T-helper 2 cell treated with Interferon-gamma antibody and Interleukin-4, amounts not matched to agents 5 μg/mL and 100 μg/mL, for 36 hours (primary cell): ENCODE data around the gene MIEF2.
"Not testable (repeated sequence)": the region's sequence is repeated elsewhere in the genome, so short reads cannot be mapped to it uniquely, and the experiment has no call there.

Experiments
- DNase-seq: peaks from one replicate; pipeline ENCODE4 v3.0.0; 2021; ENCODE audit warnings: low spot score
- H3K27ac Mint-ChIP-seq: one replicate; pipeline ENCODE4 v1.8.0; 2021; ENCODE audit warnings: mild to moderate bottlenecking, mixed read lengths
- H3K27me3 Mint-ChIP-seq: one replicate; pipeline ENCODE4 v1.8.0; 2021; ENCODE audit warnings: low read depth, mixed read lengths
- H3K36me3 Mint-ChIP-seq: one replicate; pipeline ENCODE4 v1.8.0; 2021; ENCODE audit warnings: low read depth, mixed read lengths
- H3K4me1 Mint-ChIP-seq: one replicate; pipeline ENCODE4 v1.8.0; 2021; ENCODE audit warnings: low read depth, mixed read lengths
- H3K4me3 Mint-ChIP-seq: one replicate; pipeline ENCODE4 v1.8.0; 2022; ENCODE audit warnings: mild to moderate bottlenecking, moderate library complexity, mixed read lengths
- H3K9me3 Mint-ChIP-seq: one replicate; pipeline ENCODE4 v1.8.0; 2021; ENCODE audit warnings: mixed read lengths

Gene MIEF2, protein sequence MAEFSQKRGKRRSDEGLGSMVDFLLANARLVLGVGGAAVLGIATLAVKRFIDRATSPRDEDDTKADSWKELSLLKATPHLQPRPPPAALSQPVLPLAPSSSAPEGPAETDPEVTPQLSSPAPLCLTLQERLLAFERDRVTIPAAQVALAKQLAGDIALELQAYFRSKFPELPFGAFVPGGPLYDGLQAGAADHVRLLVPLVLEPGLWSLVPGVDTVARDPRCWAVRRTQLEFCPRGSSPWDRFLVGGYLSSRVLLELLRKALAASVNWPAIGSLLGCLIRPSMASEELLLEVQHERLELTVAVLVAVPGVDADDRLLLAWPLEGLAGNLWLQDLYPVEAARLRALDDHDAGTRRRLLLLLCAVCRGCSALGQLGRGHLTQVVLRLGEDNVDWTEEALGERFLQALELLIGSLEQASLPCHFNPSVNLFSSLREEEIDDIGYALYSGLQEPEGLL

DNA sequence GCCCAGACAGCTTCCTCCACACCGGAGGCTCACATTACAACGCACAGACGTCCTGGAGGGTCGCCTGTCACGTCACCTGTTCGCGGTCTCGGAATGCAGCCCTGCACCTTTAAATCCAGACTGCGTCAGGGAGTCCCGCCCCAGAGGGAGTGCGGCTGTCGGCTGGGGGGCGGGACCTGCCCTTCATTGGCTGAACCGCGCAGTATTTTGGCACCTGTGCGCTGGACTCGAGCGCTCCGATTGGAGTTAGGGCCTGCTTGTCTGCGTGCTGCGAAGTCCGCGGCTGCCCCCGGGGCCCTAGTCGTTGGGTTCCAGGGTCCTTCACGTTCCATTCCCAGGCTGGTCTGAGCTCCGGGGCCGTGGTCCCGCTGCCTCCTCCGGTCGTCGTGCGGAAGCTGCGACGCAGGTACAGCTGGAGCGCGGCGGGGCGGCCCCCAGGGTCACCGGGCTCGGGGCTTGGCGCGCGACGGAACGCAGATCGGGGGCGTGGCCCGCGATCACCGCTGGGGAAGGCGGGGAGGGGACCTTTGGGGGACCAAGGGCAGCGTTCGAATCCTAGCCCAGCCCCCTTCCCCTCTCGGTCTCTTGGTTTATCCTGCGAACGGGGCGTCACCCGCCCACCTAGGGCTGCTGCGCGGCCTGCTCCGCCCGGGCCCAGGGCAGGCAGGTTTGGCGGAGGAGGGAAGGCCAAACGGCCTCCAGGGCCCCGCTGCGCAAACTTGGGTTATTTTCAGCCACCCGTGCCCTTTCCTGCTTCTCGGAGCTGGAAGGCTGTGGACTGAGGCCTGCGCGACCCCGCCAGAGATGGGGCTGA, at the start of gene MIEF2:
TSS of gene MIEF2 (plus strand) at position 331 of the 814 bp plus-strand sequence. CDS start 2,059 bp downstream, outside the sequence.
- DNase-seq = peak; percentile 92
- H3K36me3 Mint-ChIP-seq = peaks cover 14% of the 10 kb centered on the region
- H3K27ac Mint-ChIP-seq = peak within 1 kb of the TSS; percentile 81
- H3K4me3 Mint-ChIP-seq = peak within 1 kb of the TSS; percentile 81
- H3K4me1 Mint-ChIP-seq = peaks cover 22% of the 10 kb centered on the region
- no peaks in the 10 kb centered on the region for H3K9me3 Mint-ChIP-seq
- H3K27me3 Mint-ChIP-seq = no peaks in the 10 kb centered on the region

DNA sequence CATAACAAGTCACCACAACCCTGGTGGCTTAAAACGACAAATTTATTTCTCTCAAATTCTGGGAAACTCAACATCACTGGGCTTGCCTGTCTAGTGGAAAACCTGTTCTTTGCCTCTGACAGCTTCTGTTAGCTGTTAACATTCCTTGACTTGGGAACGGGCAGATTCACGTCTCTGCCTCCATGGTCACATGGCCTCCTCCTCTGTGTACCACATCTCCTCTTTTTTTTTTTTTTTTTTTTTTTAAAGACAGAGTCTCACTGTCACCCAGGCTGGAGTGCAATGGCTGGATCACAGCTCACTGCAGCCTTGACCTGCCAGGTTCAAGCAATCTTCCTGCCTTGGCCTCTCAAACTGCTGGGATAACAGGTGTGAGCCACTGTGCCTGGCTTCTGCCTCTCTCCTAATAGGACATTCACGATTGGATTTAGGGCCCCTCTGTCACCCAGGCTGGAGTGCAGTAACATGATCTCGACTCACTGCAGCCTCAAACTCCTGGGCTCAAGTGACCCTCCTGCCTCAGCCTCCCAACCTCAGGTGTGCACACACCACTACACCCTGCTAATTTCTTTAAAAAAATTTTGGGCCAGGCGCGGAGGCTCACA, 46.7 kb upstream of the MIEF2 start:
- H3K27ac Mint-ChIP-seq = no peak overlapping the region
- no peaks in the 10 kb centered on the region for H3K4me1 Mint-ChIP-seq
- no peak overlapping the region for H3K4me3 Mint-ChIP-seq
- H3K36me3 Mint-ChIP-seq = peaks cover 16% of the 10 kb centered on the region
- no peaks in the 10 kb centered on the region for H3K9me3 Mint-ChIP-seq
- DNase-seq = no peak
- no peaks in the 10 kb centered on the region for H3K27me3 Mint-ChIP-seq

DNA sequence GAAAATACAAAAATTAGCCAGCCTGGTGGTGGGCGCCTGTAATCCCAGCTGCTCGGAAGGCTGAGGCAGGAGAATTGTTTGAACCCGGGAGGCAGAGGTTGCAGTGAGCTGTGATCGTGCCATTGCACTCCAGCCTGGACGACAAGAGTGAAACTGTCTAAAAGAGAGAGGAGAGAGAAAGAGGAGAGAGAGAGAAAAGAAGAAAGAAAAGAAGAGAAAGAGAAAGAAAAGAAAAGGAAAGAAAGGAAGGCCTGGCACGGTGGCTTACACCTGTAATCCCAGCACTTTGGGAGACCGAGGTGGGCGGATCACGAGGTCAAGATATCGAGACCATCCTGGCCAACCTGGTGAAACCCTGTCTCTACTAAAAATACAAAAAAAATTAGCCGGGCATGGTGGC, 43.6 kb upstream of the MIEF2 start:
- H3K27ac Mint-ChIP-seq, DNase-seq, H3K4me3 Mint-ChIP-seq, H3K9me3 Mint-ChIP-seq, H3K4me1 Mint-ChIP-seq, H3K36me3 Mint-ChIP-seq, H3K27me3 Mint-ChIP-seq: not testable (repeated sequence)

DNA sequence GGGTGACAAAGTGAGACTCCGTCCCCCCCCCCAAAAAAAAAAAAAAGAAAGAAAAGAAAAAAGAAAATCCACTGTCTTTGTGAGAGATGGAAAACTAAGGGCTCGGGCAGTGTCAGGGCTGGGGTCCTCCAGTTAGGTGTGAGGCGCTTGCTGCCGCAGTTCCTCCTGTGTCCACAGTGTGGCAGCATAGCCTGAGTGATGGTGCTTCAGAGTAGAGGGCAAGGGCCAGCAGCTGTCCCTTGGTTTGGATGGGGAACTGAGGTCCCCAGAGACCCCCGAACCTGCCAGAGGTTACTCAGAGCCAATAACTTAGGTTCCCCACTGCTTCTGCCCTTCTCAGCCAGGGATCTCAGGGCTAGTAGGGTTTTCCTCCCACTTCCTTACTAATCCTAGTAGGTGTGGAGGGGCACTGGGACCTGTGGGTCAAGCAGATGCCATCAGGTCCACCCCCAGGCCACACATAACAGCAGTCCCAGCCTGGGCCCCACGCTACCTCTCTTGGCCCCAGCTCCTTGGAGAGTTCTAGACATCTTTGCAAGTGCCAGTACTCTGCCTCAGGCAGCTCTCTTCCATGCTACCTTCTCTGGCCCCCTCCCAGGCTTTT, 42.9 kb upstream of the MIEF2 start:
- no peak overlapping the region for H3K27ac Mint-ChIP-seq
- H3K9me3 Mint-ChIP-seq = no peaks in the 10 kb centered on the region
- DNase-seq = peak; percentile 64
- no peaks in the 10 kb centered on the region for H3K36me3 Mint-ChIP-seq
- H3K27me3 Mint-ChIP-seq = no peaks in the 10 kb centered on the region
- no peaks in the 10 kb centered on the region for H3K4me1 Mint-ChIP-seq
- H3K4me3 Mint-ChIP-seq = no peak overlapping the region

DNA sequence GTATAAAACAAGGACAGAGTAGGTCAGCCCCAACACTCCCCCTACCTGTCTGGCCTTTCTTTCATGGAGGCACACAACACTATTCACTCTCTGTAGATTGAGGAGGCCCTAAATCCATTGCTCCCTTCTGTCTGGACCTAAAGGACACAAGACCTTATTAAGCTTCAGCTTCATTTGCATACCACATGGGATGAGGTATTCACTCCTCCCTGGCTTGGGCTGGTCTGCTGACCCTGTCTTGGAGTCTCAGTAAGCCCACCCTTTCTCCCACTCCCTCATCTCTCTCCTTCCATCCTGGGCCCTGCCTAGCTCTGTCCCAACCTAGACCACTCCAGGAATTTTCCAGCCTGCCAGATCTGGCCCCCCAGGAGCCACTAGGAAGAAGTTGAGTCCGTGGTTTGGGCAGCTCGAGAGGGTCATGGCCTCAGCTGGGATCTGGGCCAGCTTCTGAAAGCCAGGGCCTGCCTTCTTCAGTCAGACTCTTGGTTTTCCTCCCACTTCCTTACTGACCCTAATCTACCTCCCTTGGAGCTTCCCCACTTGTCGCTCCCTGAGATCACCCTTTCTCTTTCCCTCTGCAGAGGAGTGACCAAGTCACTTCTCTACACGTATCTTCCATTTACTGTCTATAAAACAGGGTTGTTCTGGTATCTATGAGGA, 41.6 kb upstream of the MIEF2 start:
- Mint-ChIP-seq H3K36me3 (no peaks in the 10 kb centered on the region), H3K27me3 (no peaks in the 10 kb centered on the region), H3K4me1 (no peaks in the 10 kb centered on the region), H3K27ac (no peak overlapping the region), H3K4me3 (no peak overlapping the region), H3K9me3 (no peaks in the 10 kb centered on the region)
- DNase-seq = no peak

DNA sequence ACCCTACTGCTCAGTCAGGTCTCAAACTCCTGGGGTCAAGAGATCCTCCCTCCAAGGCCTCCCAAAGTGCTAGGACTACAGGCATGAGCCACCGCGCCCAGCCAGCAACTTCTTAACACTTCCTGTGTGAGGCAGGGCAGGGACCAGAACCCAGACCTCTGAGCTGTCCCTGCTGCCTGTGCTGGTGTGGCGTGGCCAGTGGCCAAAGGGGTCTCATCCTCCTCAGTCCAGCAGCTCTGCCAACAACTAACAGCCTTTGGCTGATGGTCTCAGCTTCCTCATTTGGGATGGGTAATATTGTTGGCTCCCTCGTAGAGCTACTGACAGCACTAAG, 36.4 kb upstream of the MIEF2 start:
- H3K4me1 Mint-ChIP-seq = peaks cover 20% of the 10 kb centered on the region

DNA sequence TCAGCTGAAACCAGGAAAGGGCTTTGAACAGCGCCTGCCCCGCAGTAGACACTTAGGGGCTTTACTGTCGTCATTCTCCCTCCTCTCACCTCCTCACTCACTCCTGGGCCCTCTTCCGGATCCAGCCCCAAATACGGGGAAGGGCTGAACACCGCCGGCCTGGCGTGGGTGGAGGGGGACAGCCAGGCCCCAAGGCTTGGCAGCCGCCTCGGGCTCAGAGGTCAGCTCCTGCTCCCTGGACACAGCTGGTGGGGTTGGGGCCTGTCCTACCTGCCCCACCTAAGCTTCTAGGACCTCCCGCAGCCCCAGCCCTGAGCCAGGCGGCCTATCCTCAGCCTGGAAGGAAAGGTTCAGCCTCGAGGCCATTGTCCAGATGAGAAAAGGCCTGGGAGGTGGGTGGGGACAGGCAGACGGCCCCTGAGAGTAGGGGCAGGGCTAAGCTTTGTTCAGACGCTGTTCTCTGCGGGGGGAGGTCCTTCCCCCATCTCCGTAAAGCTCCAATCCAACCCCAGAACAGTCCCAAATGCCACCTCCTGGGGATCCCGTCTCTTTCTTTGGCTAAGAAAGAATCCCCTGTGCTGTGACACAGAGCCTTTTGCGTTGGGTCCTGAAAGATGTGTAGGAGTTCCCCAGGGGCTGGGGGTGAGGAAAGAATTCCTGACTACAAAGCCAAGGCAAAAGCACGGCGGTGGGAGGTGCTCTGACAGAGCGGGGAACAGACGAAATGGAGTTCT, 35.9 kb upstream of the MIEF2 start:
- H3K4me3 Mint-ChIP-seq = peak overlapping the region; percentile 74
- no peaks in the 10 kb centered on the region for H3K36me3 Mint-ChIP-seq
- H3K9me3 Mint-ChIP-seq = no peaks in the 10 kb centered on the region
- no peaks in the 10 kb centered on the region for H3K27me3 Mint-ChIP-seq
- no peak for DNase-seq
- no peak overlapping the region for H3K27ac Mint-ChIP-seq
- peaks cover 20% of the 10 kb centered on the region for H3K4me1 Mint-ChIP-seq

More for the DNA sequence above, 36.4 kb upstream of the MIEF2 start:
- DNase-seq = no peak
- Mint-ChIP-seq H3K27ac (no peak overlapping the region), H3K27me3 (no peaks in the 10 kb centered on the region), H3K36me3 (no peaks in the 10 kb centered on the region), H3K9me3 (no peaks in the 10 kb centered on the region), H3K4me3 (no peak overlapping the region)

DNA sequence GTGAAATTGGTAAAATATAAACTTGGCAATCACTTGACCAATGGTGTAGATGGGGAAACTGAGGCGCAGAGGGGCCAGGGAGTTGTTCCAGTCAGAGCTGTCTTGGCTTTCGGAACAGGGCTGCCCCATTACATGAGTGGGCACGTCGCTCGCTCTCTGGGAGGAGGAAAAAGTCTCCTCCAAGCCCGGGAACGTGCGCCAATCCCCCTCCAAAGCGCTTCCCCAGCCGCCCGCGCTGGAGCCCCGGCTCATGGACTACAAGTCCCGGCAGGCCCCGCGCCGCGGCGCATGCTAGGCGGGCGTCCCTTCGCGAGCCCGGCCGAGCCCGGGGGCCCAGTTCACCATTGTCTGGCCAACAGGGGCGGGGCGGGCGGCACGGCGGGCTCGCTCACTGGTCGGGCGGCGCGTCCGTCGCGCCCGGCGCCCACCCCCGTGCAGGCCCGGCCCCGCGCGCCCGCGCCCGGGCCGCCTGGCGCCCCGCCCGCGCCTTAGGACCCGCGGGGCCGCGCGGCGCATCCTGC, 35.3 kb upstream of the MIEF2 start, which contains the start of gene LLGL1:
TSS of gene LLGL1 (plus strand) at position 515 of the 521 bp plus-strand sequence. CDS start 48 bp downstream, outside the sequence.
- H3K27me3 Mint-ChIP-seq = no peaks in the 10 kb centered on the region
- H3K27ac Mint-ChIP-seq = peak within 1 kb of the TSS; percentile 90
- no peaks in the 10 kb centered on the region for H3K36me3 Mint-ChIP-seq
- no peaks in the 10 kb centered on the region for H3K9me3 Mint-ChIP-seq
- peak; percentile 96 for DNase-seq
- H3K4me3 Mint-ChIP-seq = peak within 1 kb of the TSS; percentile 93
- H3K4me1 Mint-ChIP-seq = peaks cover 20% of the 10 kb centered on the region

DNA sequence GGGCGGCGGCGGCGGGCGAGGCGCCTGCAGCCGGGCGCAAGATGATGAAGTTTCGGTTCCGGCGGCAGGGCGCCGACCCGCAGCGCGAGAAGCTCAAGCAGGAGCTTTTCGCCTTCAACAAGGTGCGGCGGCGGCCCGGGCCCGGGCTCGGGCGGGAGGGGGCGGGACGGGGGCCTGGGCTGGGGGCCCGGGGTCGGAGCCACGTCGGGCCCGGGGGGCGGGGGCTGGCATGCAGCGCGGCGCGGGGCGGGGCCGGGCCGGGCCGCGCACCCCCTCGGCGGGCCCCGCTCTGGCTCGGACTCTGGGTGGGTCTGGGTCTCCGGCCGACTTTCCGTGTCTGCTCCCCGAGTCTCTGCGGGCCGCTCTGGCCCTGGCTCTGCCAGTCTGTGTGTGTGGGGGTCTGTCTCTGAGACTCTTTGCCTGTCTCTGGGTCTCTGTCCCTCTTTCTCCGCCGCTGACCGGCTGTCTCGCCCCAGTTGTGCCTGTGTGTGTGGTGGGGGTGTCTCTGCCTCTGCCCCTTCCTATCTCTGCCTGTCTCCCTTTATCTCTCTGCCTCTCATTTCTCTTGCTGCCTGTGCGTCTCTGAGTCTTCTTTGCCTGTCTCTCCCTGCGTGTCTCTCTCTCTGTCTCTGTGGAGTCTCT, 34.7 kb upstream of the MIEF2 start:
- DNase-seq = no peak
- H3K27me3 Mint-ChIP-seq = no peaks in the 10 kb centered on the region
- no peaks in the 10 kb centered on the region for H3K9me3 Mint-ChIP-seq
- H3K36me3 Mint-ChIP-seq = no peaks in the 10 kb centered on the region
- peak overlapping the region; percentile 90 for H3K27ac Mint-ChIP-seq
- H3K4me3 Mint-ChIP-seq = peak overlapping the region; percentile 93
- peaks cover 20% of the 10 kb centered on the region for H3K4me1 Mint-ChIP-seq

DNA sequence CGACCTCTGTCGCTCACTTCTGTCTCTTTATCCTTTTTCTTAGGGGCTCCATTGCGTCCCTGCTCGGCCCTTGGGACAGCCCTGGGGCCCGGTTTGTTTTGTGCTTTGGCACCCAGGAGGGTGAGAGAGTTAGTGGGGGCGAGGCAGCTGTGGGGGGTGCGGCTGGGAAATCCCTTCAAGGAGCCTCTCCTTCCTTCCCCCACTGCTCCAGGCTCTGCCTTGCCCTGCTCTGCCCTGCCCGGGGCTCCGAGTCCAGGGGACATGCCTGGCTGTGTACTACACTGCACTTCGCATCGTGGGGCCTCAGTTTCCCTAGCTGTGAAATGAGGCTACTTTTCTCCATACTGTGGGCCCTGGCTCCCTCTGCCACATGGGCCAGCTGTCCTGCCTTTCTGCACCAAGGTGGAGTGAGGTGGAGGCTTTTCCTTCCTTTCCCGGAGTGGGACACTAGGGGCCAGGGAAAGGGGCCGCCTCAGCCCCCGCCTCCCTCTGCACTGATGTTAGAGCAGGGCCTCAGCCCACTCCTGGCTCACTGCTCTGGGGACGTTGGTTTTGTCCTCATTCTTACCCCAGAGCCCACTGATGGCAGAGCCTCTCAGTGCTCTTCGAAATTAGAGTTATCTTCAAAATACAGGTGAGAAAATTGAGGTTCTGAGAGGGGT, 34.0 kb upstream of the MIEF2 start:
- no peaks in the 10 kb centered on the region for H3K36me3 Mint-ChIP-seq
- H3K4me3 Mint-ChIP-seq = peak overlapping the region; percentile 93
- DNase-seq = no peak
- peak overlapping the region; percentile 90 for H3K27ac Mint-ChIP-seq
- H3K4me1 Mint-ChIP-seq = peaks cover 20% of the 10 kb centered on the region
- H3K9me3 Mint-ChIP-seq = no peaks in the 10 kb centered on the region
- no peaks in the 10 kb centered on the region for H3K27me3 Mint-ChIP-seq

DNA sequence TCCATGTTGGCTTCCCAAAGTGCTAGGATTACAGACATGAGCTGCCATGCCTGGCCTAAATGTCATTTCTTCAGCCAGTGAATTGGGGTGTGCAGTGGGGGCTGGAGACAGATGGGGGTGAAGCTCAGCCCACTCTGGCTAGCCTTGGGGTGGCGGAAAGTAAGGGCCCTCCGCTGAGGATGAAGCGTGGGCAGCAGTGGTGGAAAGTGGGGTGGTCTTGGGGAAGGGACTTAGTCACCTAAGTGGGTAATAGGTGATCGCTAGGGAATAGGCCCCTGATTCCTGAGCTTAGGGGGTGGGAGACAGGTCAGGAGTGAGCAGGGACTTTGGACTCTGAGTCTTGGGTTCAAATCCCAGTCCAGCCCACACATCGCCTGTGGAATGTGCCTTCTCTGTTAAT, 32.8 kb upstream of the MIEF2 start:
- Mint-ChIP-seq H3K36me3 (no peaks in the 10 kb centered on the region), H3K27ac (no peak overlapping the region), H3K27me3 (no peaks in the 10 kb centered on the region), H3K4me1 (peaks cover 20% of the 10 kb centered on the region), H3K4me3 (no peak overlapping the region), H3K9me3 (no peaks in the 10 kb centered on the region)
- DNase-seq = no peak

DNA sequence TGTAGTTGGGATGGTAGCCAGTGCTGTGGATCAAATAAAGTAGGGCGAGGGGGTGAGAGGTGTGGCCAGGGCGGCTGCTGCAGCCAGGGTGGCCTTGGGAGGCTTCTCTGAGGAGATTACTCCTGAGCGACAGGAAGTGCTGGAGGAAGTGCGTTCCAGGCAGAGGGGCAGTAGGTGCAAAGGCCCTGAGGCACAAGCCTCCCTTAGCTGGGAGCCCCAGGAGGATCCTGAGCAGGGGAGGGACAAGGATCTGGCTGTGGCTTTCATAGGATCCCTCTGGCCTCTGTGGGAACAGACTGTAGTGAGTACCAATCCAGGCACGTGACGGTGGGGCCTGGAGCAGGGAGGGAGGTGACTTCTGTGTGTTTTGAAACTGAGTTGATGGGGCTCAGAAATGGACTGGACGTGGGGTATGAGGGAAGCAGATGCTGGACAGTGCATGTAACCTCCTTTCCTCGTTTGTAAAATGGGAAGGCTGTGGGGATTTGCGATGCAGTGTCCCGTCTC, 32.2 kb upstream of the MIEF2 start:
- H3K36me3 Mint-ChIP-seq = no peaks in the 10 kb centered on the region
- no peaks in the 10 kb centered on the region for H3K9me3 Mint-ChIP-seq
- H3K27ac Mint-ChIP-seq = no peak overlapping the region
- no peak for DNase-seq
- peaks cover 20% of the 10 kb centered on the region for H3K4me1 Mint-ChIP-seq
- no peak overlapping the region for H3K4me3 Mint-ChIP-seq
- H3K27me3 Mint-ChIP-seq = no peaks in the 10 kb centered on the region
